GM12872 (cell line): ENCODE results near the gene CLSTN2.

ENCODE experiments used
- TF ChIP-seq, protein P1 (sequence below): IDR thresholded peaks from 3 replicates; pipeline ENCODE4 v1.5.1; 2011; ENCODE audit warnings: low read depth, mild to moderate bottlenecking, low read length, moderate library complexity; ENCODE audit not compliant: insufficient read depth

CLSTN2 gene

DNA sequence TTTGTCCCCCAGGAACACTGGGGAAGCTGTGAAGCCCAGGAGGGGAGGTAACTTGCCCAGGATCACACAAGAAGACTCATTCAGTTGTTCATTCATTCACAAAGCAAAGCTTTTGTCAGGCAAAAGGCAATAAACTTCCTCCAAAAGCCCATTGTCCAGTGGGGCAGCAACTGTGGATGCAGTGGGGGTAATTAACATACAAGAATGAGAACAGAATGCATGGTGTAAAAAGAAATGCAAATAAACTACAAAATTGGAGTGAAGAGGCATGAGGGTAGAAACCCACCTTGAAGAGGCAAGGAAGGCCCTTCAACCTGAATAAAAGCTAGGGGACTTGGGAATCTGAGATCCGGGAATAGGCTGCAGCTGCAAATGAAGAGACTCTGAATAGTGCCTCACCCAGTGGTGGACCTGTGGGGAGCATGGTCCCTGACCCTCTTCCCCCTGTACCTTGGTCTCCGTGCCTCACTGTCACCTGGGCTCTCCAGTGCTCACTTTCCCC is 363.6 kb downstream of the CLSTN2 start:
- TF ChIP-seq, protein P1, sequence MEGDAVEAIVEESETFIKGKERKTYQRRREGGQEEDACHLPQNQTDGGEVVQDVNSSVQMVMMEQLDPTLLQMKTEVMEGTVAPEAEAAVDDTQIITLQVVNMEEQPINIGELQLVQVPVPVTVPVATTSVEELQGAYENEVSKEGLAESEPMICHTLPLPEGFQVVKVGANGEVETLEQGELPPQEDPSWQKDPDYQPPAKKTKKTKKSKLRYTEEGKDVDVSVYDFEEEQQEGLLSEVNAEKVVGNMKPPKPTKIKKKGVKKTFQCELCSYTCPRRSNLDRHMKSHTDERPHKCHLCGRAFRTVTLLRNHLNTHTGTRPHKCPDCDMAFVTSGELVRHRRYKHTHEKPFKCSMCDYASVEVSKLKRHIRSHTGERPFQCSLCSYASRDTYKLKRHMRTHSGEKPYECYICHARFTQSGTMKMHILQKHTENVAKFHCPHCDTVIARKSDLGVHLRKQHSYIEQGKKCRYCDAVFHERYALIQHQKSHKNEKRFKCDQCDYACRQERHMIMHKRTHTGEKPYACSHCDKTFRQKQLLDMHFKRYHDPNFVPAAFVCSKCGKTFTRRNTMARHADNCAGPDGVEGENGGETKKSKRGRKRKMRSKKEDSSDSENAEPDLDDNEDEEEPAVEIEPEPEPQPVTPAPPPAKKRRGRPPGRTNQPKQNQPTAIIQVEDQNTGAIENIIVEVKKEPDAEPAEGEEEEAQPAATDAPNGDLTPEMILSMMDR, result no peak

DNA sequence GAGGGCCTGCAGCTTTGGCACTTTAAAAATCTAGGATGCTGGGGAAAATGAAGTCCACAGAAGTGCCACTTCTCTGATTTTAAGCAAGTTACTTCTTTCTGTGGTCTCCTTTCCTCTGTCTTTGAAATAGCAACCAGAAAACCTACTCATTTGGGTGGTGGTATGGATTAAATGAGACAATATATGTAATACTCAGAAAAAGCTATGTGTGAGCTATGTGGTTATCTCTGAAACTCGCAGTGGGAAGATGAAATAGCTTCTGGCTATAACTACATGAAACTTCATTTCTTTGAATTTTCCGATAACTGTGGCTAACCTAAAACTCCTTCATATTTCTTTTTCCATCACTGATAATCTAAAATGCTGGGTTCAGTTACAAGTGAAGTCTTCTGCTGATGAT is 368.9 kb downstream of the CLSTN2 start:
- TF ChIP-seq, protein P1, result no peak

DNA sequence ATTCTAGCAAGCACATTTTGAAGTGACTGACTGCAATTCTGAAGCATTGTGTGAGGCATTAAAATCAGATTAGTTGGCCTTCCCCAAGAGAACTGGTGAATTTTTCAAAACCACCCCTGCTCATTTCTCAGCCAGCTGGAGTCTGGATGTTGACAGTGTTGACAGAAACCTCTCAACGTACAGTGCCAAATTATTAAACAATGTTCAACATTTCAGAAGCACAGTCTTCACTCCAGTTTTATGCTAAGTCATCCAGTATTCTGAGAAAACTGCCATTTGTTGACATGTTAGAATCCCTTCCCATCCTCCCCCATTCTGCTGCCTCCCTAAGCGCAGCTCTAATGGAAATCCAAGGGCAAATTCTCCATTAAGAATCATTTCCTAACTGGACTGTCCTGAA is 373.6 kb downstream of the CLSTN2 start:
- TF ChIP-seq, protein P1, result no peak

DNA sequence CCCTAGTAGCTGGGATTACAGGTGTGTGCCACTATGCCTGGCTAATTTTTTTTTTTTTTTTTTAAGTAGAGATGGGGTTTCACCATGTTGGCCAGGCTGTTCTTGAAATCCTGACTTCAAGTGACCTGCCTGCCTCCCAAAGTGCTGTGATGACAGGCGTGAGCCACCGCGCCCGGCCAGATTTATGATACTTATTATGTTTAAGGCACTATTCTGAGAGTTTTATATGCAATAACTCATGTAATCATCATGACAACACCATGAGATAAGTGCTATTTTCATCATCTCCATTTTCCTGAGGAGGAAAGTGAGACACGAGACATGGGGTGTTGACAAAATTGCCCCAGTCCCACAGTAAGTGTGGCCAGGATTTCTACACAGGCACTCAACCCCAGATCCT is 376.4 kb downstream of the CLSTN2 start:
- TF ChIP-seq, protein P1, result no peak

DNA sequence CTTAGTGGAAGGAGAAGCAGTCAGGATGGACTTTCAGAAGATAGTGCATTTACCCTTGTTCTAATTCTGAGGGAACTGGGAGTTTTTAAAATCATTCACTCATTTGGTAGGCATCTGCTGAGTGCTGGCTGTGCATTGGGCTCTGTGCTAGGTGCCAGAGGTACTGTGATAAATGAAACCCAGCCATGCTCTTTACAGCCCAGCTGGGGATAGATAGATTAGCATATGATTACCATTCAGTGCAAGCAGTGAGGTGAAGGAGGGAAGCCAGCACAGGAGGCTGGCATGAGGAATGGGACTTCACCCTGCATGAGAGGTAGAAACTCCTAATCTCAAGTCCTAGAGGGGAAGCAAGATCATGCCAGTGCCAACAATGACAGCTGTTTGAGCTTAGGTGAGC is 381.0 kb downstream of the CLSTN2 start:
- TF ChIP-seq, protein P1, result no peak

DNA sequence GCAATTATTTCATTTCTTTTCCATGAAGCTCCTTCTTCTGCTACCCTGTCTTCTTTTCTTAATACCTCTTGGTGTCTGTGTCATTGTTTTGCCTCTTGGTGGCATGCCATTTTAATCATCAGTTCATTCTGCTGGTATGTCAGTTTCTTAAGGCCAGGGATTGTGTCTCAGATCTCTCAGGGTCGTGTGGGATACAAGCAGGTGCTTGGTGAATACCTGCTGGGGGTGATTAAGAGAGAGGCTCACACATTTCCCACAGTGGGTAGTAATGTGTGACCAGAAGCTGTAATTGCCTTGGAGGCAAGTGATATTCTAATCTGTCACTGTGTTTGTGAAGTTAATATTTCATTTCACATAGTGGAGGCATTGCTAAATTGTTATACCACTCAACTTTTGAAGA is 381.5 kb downstream of the CLSTN2 start:
- TF ChIP-seq, protein P1, result no peak

DNA sequence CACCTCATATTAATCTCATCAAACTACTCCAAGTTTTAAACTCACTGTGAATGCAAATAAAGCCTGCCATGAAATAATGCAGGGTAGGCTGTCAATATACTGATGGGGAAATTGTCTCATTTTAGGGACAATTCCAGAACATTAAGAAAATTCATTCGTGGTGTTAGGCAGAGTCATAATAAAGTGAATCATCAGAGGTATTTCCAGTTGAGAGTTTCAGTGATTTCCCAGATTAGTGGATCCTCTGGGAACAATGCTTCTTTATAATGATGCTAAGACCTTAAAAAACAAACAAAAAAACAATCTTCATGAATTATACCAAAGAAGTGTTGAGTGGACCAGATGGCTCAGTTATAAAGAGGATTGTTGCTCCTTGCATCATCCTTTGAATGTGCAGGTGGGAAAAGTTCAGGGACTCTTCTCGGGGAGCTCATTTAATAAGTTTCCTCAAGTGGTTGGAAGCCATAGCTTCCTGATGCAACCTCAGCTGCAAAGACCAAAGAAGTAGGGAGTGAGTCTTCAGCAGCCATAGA is 381.9 kb downstream of the CLSTN2 start:
- TF ChIP-seq, protein P1, result no peak
